Daoy (cell line): ENCODE data around the gene RYR3. TPM values are rescaled to one million over a fixed set of nuclear protein-coding genes. Genes with fewer than 3 reads are reported as not detected.
A peak's percentile ranks its signal among the peaks of the same experiment; 100 is the strongest.

ENCODE experiments used
- DNase-seq: peaks from one replicate; pipeline ENCODE4 v3.0.0-alpha.2; 2015; ENCODE audit warnings: low read depth
- total RNA-seq: library from RNA; depleted of rRNA; stranded (reverse); fragments of >200 nt; shearing (Covaris generic); gene quantifications from 2 replicates; pipeline ENCODE4 v1.2.3, GENCODE V29; 2014; rRNA removed

Gene RYR3
- 0.74 and 4.7 TPM in 2 replicates for total RNA-seq

DNA sequence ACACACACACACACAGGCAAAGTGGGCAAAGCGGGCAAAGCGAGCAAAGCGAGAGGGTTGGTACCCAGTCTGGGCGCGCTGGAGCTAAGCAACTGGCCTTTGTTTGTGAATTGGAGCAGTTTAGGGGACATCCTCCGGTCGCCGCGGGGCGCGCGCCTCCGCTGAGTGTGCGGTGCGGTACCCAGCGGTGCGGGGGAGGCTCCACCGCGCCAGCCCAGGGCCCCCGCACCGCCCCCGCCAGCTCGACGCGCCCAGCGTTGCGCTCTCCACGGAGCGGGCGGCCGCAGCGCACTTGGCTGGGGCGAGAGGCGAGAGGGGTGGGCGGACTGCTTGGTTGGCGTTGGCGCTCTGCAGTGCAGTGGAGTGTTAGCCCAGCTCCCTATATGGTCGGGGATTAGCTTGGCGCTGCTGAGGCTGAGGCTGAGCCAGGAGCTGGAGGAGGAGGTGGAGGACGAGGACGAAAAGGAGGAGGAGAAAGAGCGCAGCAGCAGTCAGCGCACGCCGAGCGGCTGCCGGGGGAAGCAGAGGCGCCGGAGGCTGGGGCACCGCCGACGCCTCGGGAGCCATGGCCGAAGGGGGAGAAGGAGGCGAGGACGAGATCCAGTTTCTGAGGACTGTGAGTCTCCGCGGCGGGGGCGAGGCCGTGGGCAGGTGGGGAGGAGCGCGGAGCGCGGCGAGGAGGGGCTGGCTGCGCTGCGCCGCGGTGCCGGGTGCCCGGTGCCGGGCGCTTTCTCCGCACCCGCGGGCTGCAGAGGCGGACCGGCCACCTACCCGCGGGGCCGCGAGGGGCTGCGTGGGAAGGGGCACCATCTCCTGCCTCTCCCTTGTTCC is at the start of gene RYR3:
Gene RYR3, plus strand, starts transcription at position 487 of the 831 bp plus-strand sequence. Its CDS starts 79 bp downstream, at position 566.
- peak; percentile 67 for DNase-seq

DNA sequence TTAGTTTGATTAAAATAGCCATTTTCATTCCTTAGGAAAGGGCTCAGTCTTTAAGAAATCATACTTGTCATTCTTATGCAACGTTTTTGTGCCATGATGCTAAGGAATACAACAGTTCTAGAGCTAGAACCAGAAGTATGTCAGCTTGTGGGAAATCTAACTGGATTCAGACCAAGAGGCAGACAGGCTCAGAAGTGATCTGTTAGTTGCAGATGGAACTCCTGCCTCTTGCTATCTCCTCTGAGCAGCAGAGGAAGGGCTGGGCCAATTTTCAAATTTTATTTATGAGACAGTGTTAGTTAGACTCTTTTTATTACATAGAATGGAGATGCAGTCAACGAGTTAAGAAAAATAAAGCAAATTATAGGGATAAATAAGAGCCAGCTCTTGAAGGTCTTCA is 48.5 kb upstream of the RYR3 start:
- DNase-seq = no peak

DNA sequence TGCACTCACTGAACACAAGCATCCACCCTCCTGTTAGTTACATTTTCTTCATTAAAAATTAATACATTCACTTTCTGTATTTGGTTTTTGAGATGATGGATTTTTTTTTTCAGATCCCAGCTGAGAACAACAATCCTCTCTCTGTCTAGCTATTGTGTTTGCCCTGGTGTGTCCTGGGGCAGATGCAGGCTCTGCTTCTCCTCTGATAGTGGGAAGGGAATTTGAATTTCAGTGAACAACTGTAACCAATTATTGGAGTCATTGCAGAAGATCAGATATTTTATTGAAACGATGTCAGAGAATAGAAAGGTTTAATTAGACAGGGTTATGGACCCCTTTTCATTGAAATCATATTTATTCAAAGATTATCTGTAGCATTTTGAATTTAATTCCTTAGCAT is 33.1 kb upstream of the RYR3 start:
- no peak for DNase-seq

DNA sequence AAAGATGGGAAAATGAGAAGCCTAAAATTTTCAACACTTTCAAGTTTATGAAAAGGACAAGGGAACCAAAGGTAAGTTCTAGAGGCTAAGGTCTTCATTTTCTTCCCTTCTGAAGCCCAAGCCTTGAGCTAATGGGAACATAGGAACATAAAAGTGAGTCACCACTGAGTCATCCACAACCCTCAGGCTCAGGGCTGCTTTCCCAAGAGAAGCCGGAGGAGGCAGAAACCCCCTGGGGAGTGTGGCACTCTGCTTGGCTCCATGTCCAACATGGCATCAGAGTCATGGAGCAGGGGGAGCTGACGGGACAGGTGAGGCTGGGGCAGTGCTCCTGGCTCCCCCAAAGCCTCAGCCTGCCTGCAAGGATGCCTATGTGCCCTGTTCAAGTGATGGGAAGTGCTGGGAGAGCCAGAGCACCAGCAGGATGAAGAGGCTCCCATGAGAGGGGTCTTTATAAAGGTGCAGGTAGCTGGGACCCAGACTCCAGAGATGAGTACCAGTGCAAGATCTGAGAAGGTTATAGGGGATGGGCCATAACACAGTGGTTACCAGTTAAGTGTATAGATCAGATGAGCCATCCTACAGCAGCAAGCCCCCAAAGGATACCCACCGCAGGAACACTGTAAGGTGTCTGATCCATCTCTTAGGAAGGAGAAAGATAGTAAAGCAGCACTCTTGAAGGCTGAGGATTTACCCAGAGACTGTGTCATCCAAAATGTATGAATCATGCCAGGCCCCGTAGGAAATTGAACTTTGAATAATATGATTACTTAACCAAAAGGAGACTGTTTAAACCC is 31.8 kb upstream of the RYR3 start:
- peak; percentile 97 for DNase-seq

DNA sequence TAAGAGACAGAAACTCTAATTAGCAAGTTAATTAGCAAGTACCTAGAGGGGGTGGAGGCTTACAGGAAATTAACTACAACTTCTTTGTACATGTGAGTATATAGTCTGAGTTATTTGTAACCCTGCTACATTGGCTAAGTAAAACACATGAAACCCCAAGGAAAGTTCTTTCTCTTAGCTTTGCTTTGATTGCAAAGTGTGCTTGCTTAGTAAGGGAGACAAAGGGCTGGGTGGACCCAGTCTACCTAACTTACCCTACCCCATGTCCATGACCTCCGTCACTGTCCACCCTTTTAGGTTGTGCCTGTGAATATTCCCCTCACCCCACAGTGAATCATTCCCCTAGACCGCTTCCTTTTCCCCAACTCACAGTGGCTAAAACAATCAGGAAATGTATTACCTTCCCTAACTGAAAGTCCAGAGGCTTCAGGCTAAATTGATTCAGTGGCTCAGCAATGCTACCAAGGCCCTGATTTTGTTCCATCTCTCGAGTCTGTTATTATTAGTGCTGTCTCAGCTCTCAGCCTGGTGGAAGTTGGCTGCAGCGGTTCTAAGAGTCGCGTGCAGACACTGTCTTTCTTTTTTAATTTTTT is 31.1 kb upstream of the RYR3 start:
- DNase-seq = peak; percentile 86

DNA sequence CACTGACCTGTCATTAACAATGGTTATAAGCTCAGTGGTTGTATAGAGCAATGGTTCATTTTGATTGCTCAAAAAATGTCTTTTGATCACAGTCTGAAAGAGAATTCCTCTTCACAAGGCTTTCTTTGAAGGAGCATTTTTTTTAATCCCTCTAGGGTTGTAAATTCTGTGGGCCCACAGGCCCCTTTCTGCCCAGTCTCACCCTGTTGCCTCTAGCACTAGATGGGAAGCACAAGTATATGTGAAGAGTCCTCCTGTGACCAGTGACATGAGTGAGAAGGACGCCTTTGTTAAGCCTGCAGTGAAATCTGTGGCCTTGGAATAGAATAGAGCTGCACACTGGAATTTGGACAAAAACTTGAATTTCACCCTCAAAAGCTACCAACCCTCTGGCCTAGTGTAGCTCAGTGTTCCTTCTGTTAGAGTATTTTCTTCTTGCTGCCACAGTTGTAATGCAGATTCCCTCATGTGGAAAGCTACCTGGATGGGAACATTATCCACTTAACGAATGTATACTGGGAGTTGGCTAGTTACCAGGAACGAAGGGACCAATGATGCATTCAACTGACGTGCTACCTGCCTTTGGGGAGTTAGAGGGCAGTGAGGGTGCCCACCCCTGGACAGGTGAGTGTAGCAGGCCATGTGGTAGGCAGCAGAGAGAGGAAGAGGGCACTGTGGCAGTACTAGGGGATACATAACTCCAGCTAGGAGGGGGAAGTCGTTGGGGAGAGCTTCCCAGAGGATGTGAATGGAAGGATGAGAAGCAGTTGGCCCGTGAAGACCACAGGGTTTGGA is 28.3 kb upstream of the RYR3 start:
- DNase-seq = no peak

DNA sequence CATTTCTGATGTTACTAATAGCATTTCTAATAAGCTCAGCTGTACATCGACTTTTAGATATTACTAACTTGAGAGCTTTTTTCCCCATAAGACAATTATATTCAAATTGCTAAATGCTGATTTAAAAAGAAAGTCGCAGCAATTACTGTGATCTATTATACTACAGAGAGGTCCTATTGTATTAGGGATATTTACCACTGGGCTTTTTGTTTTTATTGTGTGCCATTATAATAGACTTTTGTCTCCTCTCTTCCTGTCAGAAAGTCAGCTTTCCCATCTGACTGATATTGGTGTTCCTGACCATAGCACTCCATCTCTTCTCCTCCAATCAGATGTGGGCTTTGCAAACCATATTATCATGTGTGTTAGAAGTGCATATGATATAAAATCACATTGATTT is 27.2 kb upstream of the RYR3 start:
- no peak for DNase-seq

DNA sequence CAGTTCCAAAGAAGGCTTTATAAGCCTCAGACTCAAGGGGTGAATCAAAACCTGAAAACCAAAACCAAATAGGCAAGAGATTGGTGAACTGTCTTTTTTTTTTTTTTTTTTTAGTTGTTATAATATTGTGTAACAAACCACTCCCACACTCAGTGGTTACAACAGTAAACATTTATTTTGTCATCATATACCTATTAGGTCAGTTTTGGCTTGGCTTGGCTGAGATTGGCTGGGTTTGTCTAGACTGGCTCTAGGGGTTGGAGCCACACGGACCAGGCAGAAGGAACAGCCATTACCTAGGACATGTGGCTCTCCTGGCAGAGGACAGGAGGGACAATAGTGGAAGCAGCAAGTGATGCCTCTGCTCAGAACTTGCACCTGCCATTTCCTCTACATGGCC is 26.4 kb upstream of the RYR3 start:
- no peak for DNase-seq

DNA sequence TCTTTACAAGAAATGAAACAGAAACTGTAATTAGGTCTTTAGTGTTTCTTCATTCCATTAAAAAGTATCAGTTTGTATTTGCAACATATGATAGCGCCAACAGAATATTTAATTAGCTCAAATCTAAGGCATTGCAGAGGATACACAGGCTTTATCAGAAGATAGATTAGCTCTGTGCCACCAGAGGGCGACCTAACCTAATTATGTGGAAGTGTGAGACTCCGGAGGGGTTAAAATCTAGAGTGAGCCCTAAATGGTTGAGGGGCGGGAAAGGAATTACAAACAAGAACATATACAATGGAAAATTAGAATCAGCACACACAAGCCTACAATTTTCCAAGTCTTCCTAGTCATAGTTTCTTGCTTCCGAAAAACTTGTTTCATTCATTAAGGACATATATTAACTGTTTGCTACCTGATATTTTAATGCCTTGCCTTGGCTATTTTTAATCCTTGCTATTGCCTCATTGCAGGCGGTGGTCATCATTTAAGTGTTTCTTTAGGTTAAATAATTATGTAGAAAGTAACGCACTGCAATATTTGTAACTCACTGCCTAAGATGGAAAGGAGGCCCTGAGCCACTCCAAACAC is 18.0 kb upstream of the RYR3 start:
- peak; percentile 72 for DNase-seq

DNA sequence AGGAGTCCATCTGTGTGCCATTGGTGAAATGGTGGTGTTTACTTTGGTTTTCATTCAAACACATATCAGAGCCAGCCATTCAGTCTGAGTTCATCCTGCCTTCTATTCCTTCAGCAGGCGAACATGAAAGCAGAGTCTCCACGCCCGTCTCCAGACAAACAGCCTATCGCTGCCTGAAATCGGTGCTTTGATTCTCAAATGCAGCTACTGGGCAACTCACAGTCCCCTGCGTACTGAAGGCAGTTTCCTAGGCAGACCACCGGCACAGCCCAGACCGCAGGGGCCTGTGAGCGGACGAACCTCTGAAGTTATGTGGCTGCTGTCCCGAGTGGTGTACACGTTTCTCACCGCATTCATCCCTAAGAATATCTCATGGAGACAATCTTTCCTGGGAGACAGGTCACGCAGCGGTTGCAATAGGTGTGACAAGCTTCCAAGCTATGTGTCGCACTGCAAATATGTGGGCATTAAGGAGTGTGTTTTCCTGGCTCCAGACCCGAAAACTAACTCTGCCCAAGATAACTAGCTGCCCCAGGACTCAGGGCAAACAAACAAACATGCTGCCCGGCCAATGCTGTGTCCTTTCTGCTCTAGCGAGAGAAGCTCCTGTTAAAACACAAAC is 16.9 kb upstream of the RYR3 start:
- peak; percentile 40 for DNase-seq

DNA sequence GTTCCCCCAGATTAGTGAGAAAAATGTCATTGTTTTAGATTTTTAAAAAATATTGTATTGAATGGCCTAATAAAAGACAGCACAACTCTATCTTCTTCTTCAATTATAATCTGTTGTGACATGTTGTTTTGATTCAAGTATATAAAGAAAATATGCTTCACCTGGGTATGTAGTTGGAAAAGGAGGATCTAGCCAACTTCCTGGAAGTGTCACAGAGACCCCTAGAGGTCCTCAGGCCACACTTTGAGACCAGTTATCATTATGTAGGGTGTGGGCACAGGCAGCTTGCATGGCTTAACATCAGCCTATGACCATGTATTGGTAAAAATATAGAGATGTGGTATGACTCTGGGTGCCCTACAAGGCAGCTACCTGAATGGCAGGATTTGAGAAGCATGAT is 14.7 kb upstream of the RYR3 start:
- no peak for DNase-seq

DNA sequence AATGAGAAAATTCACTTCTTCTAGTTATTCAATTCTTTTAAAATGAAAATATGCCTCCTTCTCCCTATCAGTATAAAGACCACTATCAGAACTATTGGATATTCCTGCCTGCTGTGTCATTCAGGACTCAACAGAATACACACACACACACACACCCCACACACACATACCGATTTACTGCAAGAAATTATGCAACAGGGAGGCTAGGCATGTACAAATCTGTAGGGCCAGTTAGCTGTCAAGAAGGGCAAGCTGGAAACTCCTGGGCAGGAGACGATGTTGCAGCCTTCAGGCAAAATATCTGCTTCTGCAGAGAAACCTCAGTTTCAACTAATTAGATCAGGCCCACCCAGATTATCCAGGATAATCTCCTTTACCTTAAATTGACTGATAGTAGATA is 13.9 kb upstream of the RYR3 start:
- no peak for DNase-seq

DNA sequence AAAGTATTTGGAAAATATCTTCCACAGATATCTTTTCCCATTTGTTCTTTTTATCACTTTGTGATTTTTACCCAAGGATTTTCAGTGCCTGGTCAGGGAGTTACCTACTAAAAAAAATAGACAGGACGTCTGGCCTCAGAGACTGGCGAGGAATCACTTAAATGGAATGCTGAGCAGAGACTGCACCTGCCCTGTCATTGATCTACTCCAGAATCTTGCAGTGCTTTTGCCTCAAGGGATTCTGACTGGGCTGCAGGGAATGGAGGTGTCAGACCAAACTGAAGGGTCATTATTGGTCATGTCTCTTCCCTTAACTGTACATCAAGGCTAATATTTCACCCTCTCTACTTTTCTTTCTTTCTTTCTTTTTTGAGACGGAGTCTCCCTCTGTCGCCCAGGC is 12.1 kb upstream of the RYR3 start:
- peak; percentile 8 for DNase-seq

DNA sequence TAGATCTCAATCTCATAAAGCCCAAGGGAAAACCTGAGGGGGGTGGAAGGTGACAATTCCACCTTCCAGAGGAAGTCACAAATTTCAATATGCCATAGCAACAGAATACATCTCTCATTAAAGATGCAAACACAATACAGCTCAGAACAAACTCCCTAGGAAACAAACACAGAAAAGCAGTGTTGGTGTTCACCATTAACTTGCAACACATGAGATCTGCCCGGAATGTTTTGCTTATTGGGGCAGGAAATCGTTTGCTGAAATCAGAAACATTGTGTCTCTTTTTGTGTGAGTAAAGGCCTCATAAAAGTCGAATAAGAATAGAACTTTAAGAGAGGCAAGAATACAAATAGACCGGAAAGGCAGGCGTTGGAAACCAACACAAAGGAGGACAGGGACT is 5.8 kb upstream of the RYR3 start:
- DNase-seq = no peak

DNA sequence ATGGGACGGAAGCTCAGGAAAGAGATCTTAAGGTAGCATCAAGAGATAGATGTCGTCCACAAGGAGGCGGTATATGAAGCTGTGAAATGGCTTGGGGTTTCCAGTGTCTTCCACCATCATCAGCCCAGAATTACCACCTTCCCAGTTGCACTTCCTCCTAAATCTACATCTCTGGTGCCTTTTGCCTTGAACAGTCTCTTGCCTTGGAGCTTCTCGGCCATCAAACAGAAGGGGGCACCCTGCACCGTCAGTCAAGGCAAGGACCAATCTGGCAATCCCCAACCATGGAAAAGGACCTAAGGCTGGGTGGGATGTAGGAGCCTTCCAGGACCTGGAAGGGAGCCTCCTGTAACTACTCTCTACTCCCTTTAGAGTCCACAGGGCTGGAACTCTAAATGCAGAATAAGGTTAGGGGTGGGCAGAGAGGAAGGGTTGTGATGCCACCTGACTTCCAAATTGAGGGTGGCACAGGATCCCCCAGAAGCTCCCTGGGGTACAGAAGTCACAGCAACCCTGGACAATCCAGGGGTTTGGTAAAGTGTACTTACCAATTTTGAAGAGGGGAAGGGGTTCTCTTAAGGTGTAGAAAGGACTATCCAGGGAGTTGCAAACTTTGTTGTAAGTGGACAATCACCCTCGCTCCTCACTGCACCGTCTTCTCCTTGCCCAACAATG is 1.0 kb upstream of the RYR3 start:
- DNase-seq = peak; percentile 71

DNA sequence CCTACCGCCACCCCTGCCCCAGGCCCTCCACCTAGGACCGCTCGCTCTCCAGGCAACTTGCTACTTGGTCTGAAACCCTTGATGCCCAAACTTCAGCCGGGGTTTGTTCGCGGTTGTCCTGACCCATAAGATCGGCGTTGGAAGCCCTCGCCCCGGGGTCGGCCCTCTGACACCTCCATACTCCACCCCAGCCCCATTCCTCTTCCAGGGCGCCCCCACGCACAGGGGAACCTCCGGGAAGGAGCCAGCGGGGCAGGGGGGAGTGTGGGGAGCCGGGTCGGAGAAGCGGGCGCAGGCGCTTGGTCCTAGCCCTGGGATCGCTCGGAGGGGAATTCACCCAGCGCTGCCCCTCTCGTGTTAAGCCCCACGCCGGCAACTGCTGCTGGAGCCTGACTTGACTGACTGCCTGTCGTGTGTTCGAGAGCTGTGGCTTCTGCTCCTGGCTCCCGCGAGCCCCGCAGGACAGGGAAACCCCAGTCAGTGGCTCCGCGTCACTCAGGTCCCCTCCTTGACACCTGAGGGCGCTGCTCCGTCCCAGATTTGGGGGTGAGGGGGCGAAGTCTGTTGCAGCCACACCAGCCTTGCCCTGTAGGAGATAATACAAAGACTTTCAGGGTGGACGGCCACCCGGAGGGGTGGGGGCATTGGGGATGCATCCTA is 675 bp downstream of the RYR3 start:
- peak; percentile 9 for DNase-seq

DNA sequence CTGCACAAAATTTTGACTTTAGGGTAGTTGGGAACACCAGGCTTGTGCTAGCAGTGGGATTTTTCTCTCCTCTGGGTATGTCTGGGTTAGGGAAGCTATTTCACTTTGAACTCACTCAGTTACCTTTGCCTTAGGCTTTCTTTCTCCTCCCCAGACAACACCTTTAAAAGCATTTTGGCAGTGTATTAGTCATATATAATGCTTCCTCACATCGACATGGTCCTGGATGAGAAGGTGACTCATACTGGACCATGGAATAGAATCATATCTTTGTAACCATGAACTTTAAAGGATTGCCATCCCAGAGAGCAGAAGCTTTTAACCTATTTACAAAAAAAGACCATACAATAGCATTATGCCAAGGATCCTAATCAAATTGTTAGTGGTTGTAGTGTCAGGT is 2.7 kb downstream of the RYR3 start:
- peak; percentile 21 for DNase-seq

DNA sequence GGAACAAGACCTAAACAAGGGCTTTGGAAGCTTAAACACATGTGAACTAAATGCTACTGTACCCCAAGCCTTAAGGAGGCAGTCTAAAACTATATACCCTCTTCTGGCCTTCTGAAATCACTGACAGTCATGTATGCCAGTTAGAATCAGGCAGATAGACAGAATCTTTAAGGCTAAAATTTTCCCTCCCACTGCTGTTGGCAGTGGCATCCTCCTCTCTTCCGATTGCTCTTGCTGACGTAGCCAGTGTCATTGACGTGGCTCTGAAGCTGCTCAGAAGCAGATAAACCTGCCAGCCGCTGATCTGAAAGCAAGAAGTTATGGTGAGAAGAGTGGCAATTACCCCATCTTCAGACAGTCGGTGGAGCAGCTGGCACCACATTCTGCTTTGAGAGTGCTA is 3.3 kb downstream of the RYR3 start:
- DNase-seq = no peak

DNA sequence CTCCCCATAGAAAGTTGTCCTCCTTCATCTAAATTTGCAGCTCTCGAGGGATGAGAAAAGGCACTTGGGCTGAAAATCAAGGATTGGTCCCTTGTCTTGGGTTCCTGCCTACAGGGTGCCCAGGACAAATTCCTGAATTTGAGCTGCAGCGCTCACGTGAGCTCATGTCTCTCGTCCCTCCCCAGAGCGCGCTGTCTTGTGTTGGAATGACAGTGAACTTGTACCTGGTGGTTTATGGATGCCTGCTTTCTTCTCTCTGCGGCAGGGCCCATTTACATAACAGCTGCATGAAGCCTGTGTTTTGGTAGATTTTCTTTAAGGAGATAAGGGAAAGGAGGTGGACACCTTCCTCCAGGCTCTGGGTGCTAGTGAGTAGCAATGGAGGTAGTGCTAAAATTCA is 4.3 kb downstream of the RYR3 start:
- no peak for DNase-seq

DNA sequence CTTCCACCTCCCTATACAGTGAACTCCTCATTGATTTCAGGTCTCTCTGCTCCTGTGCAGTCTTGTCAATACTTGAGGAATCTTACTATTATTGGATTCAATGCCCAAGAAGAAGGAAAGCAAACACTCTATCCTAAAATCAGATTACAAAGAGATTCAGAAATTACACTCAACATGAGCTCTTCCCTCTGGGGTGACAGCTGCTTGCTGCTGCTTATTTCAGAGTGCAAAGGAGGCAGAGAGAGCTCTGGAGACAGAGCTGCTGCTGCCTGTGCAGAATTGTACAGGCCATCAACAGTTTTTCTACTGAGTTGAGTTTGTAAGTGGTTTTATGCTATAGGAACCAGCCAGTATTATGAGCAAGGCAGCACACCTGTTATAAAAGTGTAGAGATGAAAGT is 7.1 kb downstream of the RYR3 start:
- DNase-seq = no peak
